AG09319 (cell line): ENCODE data around the gene NR4A3.
"Not testable (repeated sequence)": the region's sequence is repeated elsewhere in the genome, so short reads cannot be mapped to it uniquely, and the experiment has no call there.

Source experiments
- DNase-seq: peaks from one replicate; pipeline ENCODE4 v3.0.0-alpha.2; 2010; ENCODE audit warnings: low read depth; ENCODE audit errors: extremely low read depth
- CTCF ChIP-seq: IDR thresholded peaks from 2 replicates; pipeline ENCODE4 v1.5.1; 2011; ENCODE audit warnings: low read depth, mild to moderate bottlenecking, inconsistent platforms, low read length, moderate library complexity

The NR4A3 gene

DNA sequence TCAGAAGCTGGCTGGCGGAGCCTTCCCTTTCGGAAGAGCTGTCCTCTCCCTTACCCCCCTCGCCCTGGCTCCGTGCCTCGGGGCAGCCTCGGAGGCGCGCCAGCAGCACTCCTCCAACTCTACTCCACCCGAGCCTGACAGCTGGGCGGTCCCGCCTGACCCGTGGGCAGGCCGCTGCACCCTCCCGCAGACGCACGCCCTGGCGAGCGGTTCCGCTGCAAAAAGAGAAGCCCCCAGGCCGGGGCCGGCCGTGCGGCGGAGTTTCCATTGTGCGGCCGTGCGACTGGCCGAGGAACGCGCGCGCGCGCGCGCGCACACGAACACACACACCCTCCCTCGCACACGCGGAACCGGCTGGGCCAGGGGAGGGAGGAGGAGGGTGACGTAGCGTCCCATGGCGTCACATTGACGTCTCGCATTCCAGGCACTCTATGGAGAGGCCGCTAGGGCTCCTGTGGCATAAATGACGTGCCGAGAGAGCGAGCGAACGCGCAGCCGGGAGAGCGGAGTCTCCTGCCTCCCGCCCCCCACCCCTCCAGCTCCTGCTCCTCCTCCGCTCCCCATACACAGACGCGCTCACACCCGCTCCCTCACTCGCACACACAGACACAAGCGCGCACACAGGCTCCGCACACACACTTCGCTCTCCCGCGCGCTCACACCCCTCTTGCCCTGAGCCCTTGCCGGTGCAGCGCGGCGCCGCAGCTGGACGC, at the start of gene NR4A3:
TSS of gene NR4A3 (plus strand) at position 490 of the 713 bp plus-strand sequence. CDS start 6,158 bp downstream, outside the sequence.
- DNase-seq = peak; percentile 97
- TF ChIP-seq CTCF = no peak; the same call in 1 of the 2 replicates

DNA sequence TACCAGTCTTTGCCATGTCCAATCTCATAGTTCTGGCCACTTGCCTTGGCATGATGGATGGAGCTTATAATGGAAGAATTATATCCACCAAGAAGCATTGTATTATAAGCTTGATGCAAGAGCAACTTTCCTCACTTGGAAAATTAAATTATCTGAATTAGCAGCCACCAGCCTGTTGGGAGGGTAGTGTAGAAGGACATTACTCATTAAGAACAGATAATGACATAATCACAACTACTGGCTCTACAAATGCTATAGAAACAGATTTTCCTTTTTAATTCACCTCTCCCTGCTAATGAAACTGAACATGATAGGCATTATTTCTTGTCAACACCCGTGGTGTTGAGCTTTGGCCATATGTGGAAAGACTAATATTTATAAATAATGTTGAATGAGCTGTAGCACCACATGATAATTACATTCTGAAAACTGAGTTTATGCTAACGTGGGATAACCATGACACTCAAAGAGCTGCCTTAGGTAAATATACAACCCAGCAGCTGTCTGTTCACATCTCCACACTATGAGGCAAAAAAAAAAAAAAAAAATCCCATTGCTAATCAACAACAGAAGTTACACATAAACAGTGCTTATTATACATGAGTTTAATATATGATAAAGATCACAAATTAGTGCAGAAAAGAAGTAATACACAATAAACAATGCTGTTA, 48.1 kb upstream of the NR4A3 start:
- no peak for DNase-seq
- TF ChIP-seq CTCF = no peak

DNA sequence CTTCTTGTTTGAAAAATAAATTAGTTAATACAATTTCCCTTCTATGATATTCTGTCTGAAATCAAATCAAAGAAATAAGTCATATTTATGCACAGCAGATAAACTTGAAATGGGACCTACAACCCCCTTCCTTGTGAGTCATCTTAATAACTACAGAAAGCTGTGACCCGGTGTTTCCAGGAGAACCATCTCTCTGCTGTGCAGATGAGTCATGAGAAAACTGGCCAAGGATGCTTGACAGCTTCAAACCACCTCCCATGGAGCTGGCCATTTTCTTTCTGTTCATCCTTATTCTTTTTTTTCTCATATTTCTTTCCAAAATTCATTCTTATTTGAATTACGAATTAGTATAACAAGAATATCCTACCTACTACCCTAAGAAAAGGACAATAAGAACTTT, 43.4 kb upstream of the NR4A3 start:
- TF ChIP-seq CTCF = no peak
- DNase-seq = peak; percentile 42

DNA sequence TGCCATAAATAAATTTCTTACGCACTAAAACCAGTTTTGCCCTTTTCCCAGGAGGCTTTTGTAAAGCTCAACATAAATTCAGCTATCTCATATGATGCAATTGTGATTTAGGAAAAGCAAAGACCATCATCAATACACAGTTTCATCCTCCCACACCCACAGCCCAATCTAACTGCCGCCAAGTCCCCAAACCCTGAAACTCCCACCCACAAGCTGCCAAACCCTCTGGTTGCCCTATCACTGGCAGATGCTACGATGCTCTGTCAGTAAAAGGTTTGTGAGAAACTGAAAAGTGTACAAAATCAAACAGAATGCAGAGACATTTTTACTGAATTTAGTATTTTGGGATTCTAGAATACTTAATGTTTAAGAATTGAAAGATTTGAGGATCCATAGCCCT, 42.8 kb upstream of the NR4A3 start:
- no peak for TF ChIP-seq CTCF
- no peak for DNase-seq

DNA sequence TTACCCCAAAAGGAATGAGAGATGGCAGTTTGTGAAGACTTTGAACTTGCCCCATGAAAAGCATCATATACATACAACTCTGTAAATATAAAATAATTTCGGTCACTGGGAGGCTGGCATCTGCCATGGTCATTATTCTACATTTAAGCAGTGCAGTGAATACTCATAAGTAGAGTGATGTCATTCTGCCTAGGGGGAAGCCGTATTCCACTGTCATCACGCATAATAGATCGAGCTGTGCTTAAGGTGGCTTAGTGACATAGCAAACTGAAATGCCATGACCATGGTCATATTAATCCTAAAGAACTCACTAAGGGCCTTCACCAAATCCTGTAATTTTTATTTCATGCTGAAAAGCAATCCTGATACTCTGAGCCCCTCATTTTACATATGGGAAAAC, 42.4 kb upstream of the NR4A3 start:
- DNase-seq = no peak
- TF ChIP-seq CTCF = no peak

GRCh38 chr9:99782349-99782748, 39.3 kb upstream of the NR4A3 start:
- not testable (repeated sequence) for DNase-seq

DNA sequence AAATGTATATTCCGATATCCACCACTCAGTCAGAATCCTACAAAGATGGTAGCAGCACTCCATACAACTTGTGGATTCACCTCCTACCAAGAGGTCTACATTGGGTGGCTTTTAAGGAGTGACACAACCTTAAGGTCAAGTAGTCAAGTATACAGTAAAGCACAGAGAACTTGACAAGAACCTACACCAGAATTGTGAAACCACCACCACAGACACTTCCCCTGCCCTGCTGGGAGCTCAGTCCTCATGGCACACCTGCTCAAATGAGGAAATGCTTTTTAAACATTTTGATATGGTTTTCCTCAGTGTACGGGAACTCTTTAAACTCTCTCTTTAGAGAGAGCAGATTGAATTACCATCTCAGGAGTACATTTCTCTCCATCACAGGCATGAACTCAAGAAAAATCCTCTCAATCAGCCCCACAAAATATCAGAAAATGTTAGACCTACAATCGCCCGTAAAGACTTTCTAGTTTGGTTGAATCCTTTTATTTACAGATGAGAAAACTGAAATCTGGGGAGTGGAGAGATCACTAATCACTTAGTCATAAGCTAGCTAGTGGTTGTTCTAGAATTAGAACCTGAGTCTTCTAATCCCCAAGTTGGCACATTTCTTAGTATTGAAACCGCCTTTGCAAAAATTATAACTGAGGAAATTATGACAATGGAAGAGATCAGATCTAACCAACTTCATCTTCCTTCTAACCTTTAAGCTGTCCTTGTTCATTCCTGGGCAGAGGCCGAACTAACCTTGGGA, 38.5 kb upstream of the NR4A3 start:
- DNase-seq = no peak
- TF ChIP-seq CTCF = no peak
